Posterior vena cava (tissue), 2 donors: ENCODE results near the gene LRRC4C. TPM values are rescaled to one million over a fixed set of nuclear protein-coding genes. Genes with fewer than 3 reads are reported as not detected.

Source experiments
- DNase-seq: peaks from one replicate; pipeline ENCODE4 v3.0.0-alpha.2; 2020; ENCODE audit warnings: low spot score
- intact Hi-C, 2 donors: fragments of 100-400 bp; cut with DNase I; formaldehyde crosslinking; loops; one replicate each; pipeline versions ENCODE4 v1.14.1 to v1.14.2; 2022 to 2023
- total RNA-seq, 2 donors: library from RNA; stranded (reverse); fragmentation: NEBNext Ultra II Directional; extraction: Animal tissue kit (Norgen Biotek cat#: 25700); gene quantifications; one replicate each; pipeline ENCODE4 v1.2.1, GENCODE V29; 2021
- donor health status: DM: yes; HTN: yes; CAD: no.
- donor health status: DM: yes; HTN: yes; CAD: no.

The LRRC4C gene
- total RNA-seq, 2 donors from 2014 or later, result 0.48 to 0.69 TPM

DNA sequence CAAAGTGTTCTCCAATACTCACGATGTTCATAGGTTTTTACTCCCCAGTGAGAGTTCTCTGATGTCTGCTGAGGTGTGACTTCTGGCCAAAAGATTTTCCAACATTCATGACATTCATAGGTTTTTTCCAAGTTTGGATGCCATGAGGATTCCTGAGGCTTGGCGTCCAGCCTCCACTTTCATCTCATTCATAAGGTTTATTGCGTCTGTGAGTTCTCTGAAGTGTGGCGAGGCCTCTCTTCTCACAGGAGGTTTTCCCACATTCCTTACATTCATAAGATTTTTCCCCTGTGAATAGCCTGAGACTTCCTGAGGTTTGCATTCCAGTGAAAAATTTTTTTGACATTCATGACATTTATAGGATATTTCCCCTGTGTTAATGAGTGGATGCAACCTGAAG is 1014.1 kb downstream of the LRRC4C start:
- no peak for DNase-seq
- intact Hi-C loops, result no loop called here

DNA sequence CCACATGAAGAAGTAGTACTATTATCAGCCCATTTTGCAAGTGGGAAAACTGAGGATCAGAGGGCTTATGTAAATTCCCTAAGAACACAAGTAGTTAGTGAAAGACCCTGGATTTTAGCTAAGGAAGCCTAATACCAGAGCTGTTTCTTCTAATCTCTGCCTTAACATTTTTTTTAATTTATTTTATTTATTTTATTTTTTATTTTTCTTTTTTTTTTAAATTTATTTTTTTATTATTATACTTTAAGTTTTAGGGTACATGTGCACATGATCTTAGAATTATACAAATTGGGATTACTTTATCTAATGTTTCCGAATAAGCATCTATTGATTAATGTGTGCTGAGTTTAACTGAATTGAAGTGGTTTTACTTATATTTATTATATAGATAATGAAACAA is 1015.3 kb downstream of the LRRC4C start:
- intact Hi-C loops, result no loop called here
- DNase-seq, result no peak

DNA sequence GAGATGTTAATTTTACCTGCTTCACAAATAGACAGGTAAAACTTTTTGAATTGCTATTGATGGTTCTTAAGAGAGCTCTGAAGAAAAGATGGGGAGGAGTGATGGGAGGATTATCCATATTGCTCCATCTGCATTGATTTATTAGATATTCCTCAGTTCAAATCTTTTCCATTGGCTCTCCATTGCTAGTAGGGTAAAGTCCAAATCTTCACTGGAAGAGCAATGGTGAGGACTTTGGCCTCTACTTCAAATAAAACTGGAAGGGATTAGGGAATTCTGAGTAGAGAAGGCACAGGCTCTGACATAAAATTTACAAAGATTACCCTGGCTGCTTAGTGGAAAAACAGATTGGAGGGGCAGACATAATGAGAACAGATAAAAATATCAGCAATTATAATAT is 1024.1 kb downstream of the LRRC4C start:
- DNase-seq, result no peak
- intact Hi-C loops, result loop anchor here in 1 of 2 donors (5.0 kb wide), 1 partner anchor 212 kb away; no protein-coding TSS in a partner anchor

DNA sequence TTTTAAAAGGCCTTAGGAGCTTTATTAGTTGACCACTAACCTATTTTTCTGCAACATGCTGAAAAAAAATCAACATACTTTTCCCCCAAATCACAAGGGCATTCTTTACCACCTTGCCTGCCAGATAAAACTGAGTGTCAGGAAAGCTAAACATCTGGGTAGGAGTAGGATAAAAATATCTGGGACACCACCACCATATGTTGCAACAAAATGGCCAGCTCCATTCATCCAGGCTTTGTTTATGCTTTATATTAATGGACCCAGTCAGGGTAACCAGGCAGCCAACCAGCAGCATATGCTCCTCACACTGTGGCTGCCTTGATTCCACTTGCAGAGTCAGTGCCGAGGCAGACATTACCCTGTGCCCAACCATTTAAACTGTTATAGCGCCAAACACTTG is 1024.5 kb downstream of the LRRC4C start:
- intact Hi-C loops, result loop anchor here in 1 of 2 donors (5.0 kb wide), 1 partner anchor 212 kb away; no protein-coding TSS in a partner anchor
- DNase-seq, result no peak

DNA sequence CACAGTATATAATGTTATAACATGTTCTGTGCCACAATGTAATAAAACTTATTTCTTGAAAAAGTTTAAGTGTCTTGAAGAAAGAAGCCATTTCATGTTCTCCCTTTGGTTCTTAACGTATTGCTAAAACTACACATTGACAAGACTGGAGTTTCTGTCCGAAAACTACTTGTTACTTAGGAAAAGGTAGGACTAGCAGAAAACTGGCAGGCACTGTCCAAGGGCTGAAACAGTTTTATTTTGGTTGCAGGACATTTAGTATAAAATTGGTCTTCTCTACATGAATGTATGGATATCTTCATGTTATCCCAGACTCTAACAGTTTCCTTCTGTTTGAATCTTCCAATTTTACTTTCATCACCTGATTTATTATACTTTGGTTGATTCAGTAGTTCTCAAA is 1027.1 kb downstream of the LRRC4C start:
- intact Hi-C loops, result no loop called here
- DNase-seq, result no peak

DNA sequence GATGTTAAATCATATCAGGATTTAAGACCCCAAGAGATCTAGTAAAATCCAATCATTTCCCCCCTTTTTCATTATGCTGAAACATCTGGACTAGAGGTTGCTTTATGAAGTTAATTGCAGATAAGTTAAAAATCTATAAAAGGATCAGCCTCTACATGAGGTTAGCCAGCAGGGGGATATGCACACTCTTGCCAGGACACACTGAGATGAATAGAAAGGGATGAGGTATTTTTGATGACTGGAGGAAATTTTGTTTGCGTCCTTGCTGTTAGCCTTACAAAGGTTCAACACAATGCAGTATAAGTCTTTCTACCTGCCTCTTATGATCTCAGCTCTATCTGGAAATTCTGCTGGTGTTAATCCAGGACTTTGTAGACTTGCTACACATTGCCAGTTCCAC is 1034.3 kb downstream of the LRRC4C start:
- intact Hi-C loops, result no loop called here
- DNase-seq, result no peak

DNA sequence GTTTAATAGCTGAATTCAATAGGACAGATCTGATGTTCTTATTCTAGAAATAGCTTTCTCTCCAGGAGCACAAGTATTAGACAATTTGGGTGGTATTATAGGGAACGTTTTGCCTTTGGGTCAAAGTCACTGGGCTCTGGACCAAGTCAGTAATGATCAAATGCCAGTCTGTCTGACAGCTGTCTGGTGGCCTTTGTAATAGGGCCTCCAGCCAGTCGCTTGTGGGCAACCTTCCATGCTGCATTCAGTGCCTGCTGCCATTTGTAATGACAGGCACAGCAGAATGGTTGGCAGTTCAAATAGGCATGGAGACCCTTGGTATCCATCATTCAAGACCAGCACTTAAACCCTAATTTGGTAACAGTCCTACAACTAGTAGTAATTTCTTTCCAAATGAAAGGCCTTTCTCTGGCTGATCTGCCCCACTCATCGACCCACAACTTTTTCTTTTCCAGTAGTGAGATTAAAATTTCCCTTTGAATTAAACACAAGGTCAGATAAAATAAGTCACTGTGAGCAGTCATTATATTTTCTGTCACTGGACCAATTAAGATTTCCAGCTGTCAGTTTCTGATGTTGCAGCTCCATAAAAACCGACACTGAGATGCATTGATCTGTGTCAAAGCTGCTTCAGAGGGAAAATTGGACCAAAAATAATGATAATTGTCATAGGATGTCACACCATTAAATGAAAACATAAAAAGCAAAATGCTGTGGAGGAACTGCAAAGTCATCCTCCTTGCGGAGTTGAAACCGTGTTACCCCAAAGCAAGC is 1038.1 kb downstream of the LRRC4C start:
- intact Hi-C loops, result no loop called here
- DNase-seq, result no peak

DNA sequence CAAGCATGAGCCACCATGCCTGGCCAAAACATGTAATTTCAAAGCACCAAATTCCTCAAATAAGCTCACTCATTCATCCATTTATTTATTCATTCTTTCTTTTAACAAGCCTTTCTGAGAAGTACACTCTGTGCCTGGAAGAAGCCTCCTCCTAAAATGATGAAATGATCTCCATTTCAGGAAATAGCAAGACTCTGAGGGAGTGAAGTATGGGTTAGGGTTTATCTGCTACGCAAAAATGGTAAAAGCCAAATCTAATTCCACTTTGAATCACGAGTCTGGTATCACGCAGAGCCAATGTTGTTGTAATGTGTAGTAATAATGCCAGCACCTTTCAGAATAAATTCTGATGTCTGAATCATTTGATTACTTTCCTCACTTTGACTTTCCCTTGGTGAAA is 1041.8 kb downstream of the LRRC4C start:
- intact Hi-C loops, result no loop called here

DNA sequence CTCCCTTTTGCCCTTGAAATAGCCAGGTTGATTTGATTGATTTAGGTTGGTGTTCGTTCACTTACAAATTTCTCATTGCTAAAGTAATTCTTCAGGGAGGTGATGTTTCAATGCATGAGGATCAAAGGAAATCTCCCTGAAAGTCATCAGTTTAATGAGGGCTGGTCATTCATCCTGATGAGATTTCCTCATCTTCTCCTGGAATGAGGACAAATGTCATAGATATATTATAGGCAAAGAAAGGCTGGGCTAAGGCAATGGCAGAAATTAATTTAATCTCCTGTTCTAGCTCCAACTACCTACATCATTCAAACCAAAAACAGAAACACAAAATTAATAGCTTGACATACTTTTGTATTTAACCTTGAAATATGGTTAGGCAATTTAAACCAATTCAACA is 1052.1 kb downstream of the LRRC4C start:
- intact Hi-C loops, result no loop called here
- no peak for DNase-seq

More for the DNA sequence above, 1041.8 kb downstream of the LRRC4C start:
- DNase-seq, result no peak

DNA sequence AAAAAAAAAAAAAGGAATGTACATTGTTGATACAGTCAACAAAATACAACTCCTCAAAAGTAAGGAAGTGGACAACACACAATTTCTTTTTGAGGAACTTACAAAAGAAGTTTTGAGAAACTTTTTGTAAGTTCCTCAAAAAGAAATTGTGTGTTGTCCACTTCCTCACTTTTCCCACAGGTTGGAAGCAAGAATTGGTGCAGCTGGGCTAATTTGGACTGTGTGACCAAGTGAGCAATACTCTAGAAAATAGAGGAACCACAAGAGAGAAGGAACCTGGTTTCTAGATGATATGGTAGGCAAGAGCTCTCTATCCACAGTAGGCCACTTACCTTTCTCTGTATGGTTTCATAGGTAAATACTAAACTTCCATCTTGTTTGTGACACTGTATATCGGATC is 1053.8 kb downstream of the LRRC4C start:
- no peak for DNase-seq
- intact Hi-C loops, result no loop called here

DNA sequence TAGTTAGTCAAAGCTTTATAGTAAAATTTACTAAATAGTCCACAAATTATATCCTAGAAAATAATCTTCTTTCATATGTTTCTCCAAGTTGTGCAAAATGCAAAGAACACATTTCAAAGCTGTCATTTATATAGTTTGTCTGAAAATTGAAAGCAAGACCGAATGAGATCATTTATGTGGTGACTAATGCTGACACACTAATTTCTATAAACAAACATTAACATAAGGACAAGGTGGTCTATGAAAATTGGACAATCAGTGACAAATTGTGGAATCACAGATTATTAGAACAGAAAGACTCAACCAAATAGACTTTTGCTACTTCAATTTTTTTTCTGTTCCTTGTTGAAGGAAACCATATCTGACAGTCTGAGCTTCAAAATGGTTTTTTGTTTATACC is 1056.1 kb downstream of the LRRC4C start:
- intact Hi-C loops, result no loop called here
- no peak for DNase-seq

DNA sequence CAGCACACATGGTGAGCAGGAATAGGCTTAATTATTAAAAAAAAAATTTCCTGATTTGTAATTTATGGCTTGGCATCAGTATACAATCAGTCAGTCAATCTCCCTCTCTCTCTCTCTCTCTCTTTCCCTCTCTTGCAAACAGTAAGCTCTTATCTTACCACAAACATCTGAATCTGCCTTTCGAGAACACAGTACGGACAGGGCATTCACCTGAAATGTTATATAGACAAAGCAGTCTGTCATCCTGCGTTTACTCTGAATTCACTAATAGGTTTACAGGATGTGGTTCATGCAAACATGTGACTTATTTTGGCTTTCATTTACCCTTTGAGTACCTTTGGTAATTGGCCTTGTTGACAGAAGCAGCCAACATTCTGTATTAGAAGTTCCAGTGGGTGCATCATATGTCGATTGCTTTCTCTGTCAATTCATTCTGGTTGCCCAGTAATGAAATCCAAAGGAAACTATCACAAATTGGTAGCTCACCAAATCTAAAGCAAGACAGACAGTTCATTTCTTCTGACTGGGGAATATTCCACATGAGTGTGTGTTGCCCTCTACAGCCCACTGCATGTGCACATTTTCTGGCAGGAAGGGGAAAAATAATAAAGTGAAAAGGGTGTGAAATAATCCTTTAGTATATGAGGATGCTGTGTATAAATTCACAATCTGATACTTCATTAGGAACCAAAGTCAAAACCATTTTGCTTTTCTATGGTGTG is 1058.2 kb downstream of the LRRC4C start:
- DNase-seq, result no peak
- intact Hi-C loops, result no loop called here

DNA sequence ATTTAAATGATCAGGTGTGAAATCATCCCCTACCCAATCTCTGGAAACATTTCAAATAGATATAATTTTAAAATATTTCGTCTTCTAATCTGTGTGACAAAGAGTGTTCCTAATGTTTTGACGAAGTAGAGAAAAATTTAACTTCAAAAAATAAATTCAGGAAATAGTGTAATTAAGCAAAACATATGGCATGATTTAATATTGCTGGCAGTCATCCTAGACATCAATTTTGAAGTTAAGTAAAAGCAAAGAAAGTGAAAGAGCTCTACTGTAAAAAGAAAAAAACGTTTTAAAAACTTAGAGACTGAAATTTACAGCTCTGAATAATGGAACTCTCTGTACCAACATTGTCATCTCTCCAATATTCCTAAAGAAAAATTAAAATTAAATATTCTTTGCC is 1062.3 kb downstream of the LRRC4C start:
- intact Hi-C loops, result no loop called here
- DNase-seq, result no peak

DNA sequence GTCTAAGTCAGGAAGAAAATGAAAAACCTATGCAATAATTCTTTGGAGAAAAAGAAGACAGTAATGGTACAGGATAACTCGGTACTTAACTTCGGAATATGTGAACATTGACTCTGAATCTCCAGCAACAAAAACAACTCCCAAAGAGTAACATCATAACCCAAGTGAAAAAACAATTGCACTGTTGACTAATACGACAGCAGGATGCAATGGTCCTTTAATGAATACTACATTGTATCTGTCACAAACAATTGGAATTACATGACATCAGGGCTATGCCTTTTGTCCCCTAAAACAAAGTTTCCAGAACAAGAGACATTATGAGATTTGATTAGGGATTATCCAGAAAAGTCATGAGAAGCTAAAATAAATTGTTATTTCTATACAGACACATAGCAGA is 1065.9 kb downstream of the LRRC4C start:
- intact Hi-C loops, result no loop called here

DNA sequence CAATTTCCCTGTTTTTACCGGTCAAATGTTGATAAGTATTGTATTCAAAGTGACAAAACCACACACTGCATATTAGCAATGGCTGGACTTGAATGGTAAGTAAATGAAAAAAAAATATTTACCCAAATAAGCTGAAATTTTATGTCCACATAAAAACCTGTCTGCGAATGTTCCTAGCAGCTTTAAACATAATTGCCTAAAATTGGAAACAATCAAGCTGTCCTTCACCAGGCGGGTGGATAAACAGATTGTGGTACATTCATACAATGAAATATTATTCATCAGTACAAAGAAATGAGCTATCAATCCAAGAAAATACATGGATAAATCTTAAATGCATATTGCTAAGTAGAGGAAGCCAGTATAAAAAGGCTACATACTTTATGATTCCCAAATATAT is 1067.8 kb downstream of the LRRC4C start:
- intact Hi-C loops, result no loop called here
- DNase-seq, result no peak

More for the DNA sequence above, 1065.9 kb downstream of the LRRC4C start:
- DNase-seq, result no peak

DNA sequence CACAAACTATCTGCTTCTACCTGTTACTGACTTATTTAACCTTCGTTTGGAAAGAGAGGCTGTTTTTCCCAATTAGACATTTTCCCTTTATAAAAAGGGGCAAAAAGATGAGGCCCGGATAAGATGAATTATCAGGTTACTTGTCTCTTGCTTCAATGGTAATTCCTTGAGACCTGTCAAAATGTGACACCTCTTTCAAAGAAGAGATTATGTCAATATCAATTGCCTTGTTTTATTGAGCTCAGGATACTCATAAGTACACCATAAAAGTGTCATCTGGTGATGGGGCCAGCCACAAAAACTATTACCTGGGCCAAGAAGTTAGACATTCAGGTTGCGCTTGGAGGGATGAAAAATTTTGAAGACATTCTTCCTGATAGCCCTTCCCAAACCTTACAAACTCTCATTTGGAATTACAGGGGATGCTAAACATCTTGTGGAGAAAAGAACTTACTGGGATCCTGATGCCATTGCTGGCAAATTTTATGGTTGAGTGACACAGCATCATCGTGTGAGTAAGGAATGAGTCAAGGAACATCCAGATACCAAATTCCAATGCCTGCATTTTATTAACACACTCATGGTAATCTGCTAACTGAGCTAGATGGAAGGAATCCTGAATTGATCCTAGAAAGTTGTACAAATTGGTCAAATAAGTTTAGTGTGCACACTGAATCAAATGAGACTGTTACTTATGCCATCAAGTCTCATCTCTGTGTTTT is 1071.2 kb downstream of the LRRC4C start:
- DNase-seq, result no peak
- intact Hi-C loops, result no loop called here

DNA sequence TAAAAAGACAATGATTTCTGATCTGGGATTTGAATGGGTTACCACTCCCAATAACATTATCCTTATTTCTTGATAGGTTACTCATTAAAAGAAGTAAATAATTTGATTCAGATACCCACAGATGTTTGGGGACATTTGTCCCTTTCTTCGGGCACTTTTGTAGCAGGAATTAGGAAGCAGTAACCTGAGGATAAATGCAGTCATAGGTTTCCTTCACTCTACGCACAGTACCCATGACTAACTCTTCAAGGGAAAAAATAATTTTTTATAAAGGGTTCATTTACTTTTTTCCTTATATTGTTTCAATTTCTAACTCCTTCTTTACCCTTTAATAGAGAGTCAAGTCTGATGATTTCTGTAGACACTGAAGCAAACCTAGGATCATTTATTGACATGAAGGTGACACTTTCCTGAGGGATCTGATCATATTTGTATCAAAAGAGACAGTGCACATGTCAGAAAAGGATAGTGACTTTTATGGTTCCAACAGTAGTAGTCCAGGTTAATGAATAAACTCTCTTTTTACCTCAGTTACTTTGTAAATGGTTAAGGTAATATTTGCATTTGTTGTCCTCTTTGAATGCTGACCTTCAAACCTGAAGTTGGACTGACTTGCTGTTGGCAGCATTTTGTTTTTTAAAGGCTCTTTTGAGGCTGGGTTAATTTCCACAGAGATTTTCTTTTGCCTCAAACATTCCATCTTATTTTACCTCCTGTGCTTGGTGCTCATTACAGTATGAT is 1072.0 kb downstream of the LRRC4C start:
- DNase-seq, result no peak
- intact Hi-C loops, result no loop called here

DNA sequence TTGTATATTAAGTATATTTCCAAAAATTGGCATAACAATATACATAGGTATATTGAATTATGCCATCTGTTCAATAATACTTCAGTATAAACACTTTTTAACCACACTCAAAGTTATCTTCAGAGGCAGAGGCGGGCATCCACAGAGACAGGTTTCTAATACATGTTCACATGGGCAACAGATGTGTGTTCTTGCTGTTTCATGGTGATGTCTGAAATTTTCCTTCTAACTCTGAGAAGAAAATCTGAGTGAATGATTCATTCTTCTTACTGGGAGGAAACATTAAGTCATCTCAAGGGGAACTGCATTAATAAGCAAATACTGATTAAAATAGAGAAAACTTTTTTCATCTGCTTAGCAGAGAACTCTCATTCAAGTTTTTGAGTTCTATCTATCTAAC is 1074.5 kb downstream of the LRRC4C start:
- intact Hi-C loops, result no loop called here
- DNase-seq, result no peak

DNA sequence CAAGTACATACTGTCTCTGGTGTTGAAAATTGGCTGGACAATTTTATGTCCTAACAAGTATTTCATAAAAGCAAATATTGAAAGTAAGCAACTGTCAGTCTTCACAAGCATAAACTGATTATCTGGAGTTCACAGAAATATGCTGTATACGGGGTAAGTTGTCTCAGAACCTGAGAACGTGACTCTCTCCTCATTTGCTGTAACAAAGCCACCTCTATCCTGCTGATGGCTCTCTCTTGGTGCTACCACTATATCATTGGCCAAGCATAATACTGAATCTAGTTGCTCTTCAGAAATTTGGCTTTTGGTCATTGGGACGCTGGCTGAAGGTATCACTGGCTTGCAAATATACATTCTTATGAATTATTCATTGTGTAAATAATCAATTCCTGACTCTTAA is 1078.0 kb downstream of the LRRC4C start:
- no peak for DNase-seq

DNA sequence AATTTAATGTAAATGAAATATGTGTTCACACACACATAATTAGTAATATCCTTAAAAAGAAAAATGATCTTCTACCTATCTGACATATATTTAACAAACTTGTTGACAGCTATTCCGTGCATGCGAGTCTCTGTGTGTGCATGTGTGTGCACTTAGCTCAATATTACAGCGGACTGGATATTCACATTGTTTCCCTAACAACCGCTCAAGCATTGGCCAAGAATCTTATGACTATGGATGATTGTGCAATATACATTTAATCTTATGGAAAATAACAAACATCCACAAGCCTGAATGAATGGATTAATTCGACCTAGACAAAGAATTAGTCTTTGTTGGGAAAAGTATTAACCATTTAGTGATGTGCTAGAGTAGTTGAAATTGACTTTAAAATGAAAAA is 1078.6 kb downstream of the LRRC4C start:
- DNase-seq, result no peak
- intact Hi-C loops, result no loop called here

More for the DNA sequence above, 1078.0 kb downstream of the LRRC4C start:
- intact Hi-C loops, result no loop called here
